ENCODE measurements around the gene PAX5.
"Not testable (repeated sequence)": the region's sequence is repeated elsewhere in the genome, so short reads cannot be mapped to it uniquely, and the experiment has no call there.

PAX5 gene

DNA sequence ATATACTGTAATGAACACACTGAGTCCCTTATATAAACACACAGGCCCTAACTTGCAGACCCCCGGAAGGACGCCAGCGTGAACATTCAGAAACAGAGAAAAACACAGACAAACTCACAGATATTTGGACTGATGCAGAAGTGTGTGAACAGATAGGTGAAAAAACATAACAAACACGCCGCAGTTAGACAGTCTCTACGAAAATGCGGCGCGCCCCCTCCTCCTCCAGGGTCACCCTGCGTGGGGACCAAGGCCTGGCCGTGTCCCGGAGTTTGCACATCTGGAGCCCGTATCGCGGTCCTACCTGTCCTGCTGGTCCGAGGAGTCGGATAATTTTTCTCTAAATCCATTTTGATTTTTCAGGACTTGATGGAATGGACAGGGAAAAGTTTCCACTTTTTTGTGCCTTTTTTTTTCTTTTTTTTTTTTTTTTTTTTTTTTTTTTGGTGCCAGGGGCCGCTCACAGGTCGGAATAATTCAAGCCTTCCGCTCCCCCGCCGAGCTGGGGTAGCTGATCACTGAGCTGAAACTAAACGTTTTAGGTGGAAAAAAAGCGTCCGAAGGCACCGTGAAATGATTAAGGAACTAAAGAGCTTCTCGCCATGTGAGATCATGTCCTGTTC is at the start of gene PAX5:
Gene PAX5 (minus strand): TSS at position 587 of the 623 bp plus-strand sequence. CDS start 237 bp downstream, at position 350.
- DNase-seq, result no peak

DNA sequence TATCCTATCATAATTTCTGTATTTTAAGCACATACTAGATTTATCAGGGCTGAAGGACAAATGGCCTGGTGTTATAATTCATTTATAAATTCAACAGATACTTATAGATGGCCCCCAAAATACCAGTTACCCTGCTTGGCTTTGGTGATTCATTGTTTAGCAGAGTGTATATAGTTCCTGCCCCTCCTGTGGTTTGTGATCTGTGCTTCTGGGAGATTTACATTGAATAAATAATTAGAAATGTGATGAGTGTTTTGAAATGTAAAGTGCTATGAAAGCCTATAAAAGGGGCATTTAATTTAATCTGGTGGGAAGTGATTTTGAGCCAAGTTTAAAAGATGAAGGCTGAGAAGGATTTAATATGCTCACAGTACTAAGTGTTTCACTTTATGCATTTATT is 49.6 kb upstream of the PAX5 start:
- DNase-seq, result no peak

DNA sequence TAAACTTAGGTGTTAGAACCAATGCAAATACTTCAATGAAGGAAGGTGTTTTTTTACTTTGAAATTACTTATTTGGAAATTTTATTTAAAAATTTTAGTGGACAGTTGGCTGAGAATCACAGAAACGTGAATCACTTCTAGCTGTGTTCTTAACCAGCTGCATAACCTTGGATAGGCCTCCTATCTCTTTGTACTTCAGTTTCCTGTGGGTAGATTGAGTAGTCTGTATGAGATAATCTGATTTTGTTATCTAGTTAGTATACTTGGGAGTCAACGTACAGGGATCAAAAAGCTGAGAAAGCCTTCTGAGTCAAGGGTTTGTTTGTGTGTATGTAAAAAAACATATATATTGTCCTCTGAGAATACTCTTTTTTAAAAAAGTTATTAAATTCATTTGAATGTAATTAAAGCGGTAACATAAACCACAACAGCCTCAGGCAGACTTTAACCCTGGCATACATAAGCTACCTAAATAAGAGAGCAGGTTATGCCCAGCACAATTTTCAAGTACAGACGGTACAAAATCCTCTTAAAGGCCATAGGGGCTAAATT is 48.2 kb upstream of the PAX5 start:
- no peak for DNase-seq

DNA sequence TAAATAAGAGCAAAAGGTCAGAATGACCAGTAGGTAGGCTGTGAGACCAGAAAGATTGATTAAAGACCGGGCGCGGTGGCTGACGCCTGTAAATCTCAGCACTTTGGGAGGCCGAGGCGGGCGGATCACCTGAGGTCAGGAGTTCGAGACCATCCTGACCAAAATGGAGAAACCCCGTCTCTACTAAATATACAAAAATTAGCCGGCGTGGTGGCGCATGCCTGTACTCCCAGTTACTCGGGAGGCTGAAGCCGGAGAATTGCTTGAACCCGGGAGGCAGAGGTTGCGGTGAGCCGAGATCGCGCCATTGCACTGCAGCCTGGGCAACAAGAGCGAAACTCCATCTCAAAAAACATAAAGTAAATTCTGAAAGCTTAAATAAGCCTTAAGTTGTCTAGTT is 47.4 kb upstream of the PAX5 start:
- DNase-seq, result not testable (repeated sequence)

DNA sequence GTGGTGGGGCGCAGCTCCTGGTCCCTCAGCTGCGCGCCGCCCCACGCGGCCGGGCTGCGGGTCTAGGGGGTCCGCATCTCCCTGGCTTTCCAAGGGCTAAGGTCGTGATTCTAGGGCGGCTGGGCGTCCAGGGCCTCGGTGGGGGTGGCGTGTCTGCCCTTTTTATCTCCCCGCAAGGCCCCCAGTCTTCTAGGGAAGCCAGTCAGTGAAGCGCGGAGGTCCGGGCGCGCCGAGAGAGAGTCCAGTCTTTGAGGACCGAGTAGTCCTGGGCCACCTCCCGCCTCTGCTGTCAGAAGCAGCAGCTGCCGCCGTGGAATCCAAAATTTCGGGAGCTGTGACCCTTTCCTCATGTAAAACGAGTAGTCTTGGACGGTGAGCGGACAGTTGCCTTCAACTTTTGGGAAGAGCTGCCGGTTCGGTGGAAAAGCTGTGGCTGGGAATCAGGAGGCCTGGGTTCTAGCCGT is 46.1 kb upstream of the PAX5 start:
- DNase-seq, result not testable (repeated sequence)

DNA sequence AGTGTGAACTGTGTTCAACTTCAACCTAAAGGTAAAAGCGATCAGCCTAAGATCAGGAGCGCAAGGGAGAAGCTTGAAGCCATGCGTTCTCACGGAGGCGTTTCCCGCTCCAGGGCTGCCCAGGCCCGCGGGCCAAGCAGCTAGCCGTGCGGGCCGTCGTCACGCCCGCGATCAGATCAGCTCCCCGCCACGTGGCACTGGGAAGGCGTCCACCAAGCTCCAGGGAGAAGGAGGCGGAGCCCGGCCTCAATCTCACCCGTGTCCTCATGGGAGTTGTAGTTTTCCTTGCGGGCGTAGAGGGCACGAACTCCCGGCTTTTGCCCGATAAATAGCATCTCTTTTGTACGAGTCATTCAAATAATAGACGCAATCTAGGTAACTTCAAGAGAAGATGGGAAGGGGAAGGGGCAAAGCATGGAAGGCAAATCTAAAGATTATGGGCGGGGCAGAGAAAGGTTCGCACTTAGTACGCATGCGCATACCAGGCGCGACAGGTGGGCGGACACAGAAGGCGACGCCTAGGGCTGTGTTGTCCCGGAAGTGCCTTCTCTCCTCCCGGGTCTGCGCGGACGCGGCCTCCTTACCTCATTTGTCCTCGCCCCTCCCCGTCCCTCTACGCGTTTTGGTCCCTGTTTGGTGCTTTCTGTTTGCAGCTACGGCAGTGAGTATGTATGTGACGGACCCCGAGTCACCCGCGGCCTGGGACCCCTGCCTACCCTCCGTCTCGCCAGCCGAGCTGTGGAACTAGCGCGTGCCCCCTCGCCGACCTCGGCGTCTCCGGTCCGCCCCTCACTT is 45.5 kb upstream of the PAX5 start:
- DNase-seq, result peak; percentile 68

DNA sequence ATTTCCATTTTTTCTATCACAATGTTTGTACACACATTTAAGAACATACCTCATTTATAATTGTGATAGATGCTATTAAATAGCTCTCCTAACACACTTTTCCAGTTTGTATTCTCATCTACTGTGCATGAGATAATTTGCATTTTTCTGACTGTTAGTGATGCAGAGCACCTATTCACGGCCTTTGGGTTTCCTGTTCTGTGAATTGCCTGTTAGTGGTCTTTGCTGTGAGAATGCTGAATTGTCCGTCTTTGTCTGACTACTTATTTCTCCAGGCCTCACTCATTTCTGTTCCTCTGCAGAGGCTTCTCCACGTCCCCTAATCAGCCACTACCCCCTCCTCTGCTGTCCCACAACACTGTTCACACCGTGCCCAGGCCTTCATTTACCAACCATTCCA is 40.7 kb upstream of the PAX5 start:
- not testable (repeated sequence) for DNase-seq

DNA sequence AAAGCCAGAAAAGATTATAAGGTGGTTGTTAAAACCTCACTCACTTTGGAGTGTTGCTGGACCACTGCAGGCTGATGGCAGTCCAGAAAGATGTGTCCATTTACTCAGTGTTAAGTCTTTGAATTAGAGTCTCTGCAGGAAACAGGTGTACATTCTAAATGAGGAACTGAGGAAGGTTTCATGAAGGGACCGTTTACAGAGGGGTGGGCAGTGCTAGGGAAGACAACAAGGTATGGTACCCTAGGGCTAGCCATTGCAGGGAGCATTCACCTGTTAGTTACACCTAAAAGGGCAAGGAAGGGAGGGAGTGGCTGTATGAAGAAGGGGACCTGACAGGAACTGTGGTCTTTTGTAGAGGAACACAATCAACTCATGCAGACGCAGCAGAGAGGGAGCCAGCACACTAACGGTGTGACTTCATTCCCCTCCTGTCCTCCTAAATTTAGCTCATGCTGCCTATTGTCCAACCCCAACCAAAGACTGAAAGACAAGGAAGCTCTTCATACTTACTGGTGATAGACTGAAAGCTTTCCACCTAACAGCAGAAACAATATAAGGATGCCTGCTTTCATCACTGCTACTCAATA is 32.2 kb upstream of the PAX5 start:
- DNase-seq, result no peak

DNA sequence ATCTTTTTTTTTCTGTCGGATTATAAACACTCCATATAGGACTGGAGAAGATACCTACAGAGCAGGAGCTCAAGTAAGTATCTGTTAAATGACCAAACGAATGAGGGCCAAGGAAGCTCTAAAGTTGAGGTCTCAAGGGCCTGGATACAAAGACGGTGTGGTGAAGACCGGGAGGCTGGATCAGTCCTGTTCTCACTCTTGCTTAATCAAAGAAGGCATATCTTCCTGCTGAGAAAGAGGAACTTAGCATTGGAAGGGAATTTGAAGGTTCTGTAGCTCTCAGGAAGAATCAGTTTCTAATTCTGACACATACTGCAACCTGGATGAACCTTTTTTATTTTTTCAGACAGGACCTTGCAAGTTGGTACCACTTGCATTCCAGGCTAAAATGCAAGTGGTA is 28.3 kb upstream of the PAX5 start:
- no peak for DNase-seq

DNA sequence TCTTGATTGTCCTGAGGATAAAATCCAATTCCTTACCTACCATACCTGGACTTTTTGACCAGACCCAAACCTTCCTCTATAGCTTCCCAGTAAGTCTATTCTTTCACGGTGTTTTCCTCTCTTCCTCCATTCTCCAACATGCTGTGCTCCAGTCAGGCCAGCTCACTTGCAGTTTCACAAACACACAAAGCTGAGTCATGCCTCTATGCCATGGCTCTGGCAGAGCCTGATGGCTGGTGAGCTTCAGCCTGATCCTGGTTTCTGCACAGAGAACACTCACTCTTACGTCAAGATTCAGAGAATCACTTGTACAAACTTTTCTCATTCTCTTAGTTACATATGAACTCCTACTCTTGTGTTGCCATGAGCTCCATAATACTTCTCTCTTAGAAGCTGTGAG is 27.7 kb upstream of the PAX5 start:
- peak; percentile 3 for DNase-seq

DNA sequence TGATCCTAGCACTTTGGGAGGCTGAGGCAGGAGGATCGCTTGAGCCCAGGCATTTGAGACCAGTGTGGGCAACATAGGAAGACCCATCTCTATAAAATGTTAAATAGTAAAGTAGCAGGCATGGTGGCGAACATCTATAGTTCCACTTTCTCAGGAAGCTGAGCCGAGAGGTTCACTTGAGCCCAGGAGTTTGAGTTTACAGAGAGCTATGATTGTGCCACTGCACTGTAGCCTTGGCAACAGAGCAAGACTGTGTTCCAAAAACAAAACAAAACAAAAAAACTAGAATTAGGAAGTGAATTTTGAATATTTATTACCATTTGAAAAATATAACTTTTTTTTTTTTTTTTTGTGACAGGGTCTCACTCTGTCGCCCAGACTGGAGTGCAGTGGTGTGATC is 26.8 kb upstream of the PAX5 start:
- DNase-seq, result no peak

DNA sequence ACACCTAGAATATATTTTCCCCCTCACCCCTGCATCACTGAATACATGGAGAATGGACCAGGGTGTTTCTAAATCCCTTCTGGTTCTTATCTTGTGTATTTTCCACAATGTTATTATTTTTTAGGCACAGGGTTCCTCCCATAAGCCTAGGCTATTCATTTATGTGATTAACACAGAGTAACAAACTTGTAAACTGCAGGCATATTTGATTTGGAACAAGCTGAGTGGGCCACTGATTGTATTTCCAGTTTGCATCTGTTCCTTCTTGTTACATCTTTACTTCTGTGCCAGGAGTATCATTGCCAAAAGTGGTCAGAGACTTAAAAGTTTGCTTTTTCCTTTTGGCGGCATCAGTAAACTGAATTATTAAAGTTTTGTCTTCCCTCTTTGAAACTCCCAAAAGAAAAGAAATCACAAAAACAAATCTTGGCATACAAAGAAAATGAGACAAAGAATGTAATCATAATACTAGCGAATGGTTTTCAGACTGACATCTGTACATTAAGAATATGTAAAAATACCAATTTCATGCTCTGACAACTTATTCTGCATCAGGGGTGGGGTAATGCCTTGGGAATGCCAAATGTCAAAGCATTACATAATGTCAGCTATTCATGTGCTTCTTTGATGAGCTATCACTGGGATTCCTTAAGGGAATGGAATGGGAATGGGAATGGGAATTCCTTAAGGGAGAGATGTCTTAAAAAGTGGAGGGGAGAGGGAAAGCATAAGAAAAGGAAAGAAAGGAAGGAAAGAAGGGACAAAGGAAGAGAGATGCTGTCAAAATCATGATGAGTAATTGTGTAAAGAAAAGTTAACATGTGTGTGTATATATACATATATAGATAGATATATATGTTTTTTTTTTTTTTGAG is 22.2 kb upstream of the PAX5 start:
- DNase-seq, result no peak

DNA sequence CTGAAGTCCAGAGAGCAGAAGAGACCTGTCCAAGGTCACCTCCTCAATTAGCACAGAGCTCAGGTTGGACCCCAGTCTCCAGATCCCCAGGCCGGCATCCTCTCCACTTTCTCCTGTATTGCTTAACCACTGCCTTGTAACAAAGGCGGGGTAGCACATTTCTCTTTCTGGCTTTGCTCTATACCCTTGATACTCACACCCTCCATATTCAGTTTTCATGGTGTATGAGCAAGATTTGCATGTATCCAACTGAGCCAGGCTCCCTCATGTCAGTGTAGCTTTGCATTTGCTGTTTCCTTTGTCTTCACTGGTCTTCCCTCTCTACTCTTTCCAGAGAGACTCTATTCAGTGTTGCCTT is 20.3 kb upstream of the PAX5 start:
- DNase-seq, result not testable (repeated sequence)

DNA sequence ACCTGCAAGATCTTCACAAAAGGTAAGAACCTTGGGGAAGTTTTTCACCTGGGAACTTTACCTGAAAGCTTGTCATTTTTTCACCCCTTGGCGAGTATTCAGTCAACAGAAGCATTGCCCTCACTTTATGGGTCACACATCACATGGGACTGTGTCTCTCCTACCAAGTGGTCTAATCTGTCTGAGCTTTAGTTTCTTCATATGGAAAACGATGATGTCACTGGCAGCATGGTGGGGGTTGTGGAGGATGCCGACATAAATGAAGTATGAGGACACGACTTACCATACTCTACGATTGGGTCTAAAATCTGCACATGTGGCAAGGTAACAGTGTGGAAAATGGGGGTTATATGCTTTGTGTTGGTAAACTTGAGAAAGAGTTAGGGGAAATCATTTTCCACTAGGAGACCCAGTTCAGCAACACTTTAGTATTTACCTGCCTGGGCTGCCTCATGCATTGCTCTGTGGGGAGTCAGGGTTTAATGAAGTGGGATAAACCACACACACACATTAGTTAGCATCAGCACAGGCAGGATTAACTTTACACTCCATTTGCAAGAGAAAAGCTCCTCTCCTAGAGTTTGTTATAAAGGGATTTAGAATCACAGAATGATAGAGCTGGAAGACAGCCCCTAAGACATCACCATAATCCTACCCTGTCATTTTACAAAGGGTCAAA is 19.8 kb upstream of the PAX5 start:
- no peak for DNase-seq

DNA sequence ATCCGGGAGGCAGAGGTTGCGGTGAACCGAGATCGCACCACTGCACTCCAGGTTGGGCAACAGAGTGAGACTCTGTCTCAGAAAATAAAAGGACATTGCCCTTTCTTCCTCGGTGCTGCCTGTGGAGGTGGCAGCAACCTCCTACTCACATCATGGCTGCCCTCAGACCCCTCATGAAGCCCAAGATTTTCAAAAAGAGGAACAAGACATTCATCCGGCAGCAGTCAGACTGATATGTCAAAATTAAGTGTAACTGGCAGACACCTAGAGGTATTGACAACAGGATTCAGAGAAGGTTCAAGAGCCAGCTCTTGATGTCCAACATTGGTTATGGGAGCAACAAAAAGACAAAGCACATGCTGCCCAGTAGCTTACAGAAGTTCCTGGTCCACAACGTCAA is 12.6 kb upstream of the PAX5 start:
- DNase-seq, result no peak

DNA sequence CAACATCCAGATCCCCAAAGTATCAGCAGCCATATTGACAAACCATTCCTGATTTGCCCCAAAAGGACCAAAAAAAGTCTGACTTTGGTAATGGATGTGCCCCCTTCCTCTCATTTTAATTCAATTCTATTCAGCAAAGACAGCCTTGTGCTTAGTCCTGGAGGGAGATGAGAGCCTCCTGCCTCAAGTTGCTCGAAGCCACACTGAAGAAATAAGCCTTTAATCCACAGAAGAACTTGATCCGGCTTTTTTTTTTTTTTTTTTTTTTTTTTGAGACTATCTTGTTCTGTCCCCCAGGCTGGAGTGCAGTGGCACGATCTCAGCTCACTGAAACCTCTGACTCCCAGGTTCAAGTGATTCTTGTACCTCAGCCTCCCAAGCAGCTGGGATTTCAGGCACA is 8.4 kb upstream of the PAX5 start:
- no peak for DNase-seq

DNA sequence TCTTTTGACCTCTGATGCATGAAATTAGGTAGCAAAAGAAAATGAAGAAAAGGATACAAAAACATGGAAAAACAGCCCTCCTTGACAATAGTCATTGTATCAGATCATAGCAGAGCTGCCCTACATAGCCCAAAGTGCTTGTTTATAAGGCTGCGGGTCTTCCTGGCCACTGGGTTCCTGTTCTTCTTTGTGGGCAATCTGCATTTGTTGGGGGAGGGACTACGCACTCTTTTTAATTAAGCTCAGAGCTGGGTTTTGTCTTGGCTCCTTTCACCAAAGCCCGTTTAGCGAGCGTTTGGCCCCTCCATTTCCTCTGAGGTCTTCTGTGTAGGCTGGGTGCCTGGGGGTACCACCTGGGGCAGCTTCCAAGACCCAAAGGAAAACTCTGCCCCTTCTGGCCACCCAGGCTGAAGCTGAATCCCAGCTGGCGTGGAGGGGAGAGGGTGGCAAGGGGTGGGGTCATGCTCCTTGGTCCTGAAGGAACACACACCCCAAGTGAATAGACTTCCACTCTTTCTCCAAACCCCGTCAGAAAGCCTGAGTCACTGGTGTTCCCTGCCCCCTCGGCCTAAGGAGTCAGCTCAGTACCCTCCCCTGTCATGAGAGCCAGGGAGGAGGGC is 6.5 kb upstream of the PAX5 start:
- no peak for DNase-seq

DNA sequence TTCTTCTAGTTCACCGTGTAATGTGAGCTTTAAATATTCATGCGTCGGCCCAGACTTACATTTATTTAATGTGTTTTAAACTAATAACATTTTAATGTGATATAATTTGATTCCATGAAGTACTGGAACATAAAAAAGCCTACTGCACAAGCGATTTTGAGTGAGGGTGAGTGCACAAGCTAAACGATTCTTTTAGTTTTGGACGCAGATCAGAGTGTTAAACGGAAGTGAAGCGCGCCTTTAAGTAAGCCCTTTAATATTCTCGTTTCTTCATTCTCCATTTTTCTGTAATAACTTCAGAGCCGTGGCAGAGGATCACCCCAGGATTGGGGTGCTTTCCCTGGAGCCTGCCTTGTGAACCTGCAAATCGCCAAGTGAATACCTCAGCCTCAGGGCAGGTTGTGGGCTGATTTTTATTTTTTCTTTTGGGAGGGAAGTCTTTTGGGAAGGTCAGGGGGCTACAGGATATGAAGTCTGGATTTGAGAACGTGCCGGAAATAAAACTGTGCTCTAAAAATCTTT is 4.9 kb upstream of the PAX5 start:
- no peak for DNase-seq

DNA sequence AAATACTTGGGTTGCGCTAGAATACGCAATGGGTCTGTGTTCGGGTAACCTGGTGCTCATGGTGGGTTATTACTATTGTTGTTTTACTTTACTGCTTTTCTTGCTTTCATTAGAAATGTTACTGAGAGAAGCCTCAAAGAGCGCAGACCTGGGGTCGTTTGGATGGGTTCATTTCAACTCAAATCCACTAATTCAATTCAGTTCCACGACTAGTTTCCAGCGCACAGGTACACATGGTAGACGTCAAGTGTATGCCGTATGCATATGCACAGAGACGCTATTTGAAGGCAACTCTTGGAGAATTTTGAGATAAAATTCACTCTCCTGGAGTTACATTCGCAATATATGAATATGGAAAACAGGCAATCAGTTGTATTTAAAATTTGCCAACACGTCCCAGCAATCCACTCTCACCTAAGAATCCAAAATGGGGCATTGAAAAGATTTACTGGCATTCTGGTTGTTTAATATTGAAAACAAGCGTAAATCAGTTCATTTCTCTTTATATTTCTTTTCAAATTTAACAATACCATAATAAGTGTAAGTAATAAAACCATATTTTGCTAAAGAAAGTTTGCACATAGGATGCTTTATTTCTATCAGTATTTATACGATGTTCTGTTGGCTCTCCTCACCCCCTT is 4.4 kb upstream of the PAX5 start:
- DNase-seq, result no peak

DNA sequence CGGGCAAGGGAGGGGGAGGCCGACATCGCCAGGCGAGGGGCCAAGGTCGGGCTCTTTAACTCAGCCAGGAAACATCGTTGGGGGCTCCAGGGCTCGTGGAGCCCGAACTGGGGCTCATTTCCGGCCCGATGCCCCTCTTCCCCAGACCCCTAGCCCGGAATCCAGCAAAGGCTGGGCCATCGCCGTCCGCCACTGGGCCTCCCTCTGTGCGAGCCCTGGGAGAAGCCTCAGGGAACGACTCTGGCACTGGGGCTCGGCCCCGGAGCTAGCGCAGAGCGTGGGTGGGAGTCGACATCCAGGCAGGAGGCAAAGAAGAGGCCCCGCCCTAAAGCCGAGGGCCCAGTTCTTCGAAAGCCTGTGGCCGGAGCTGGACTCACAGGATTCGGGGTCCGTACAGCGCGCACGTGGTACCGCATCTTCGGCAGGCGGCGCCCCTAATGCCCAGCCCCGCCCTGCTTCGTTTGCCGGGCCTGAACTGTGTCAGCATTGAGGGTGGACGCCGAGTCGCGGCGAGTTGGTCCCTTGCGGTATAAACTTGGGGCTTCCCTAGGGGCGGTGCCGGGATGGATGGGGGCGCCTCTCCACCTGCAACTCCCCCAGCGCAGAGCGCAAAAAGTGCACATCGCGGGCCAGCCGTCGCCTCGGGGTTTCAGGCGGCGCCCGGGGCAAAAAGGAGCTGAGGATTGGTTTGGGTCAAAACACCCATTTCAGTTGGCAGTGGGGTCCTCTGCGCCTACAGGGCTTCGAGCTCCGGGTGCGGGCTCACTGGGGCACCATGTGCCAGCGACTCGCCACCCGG is 3.6 kb upstream of the PAX5 start:
- DNase-seq, result no peak
